Liver (tissue), 9 donors: ENCODE data around the gene PSG6. TPM values are rescaled to one million over a fixed set of nuclear protein-coding genes. Genes with fewer than 3 reads are reported as not detected.
"Not testable (repeated sequence)": the region's sequence is repeated elsewhere in the genome, so short reads cannot be mapped to it uniquely, and the experiment has no call there.

Experiments used
- DNase-seq: peaks from one replicate; pipeline ENCODE4 v3.0.0-alpha.2; 2017; ENCODE audit warnings: low spot score
- H3K27ac ChIP-seq, 2 donors: one replicate each; pipeline ENCODE4 v1.7.0; 2013; ENCODE audit warnings: inconsistent platforms in 2 of 2, low read length in 2 of 2, control low read depth in 1 of 2, low read depth in 1 of 2, mild to moderate bottlenecking in 1 of 2
- H3K27me3 ChIP-seq, 4 donors: one replicate each; pipeline versions ENCODE4 v1.6.1 to v1.7.0; 2013; ENCODE audit warnings: low read length in 3 of 4, inconsistent platforms in 1 of 4, mild to moderate bottlenecking in 1 of 4, moderate library complexity in 1 of 4; ENCODE audit not compliant: control insufficient read depth in 4 of 4, insufficient read depth in 4 of 4
- H3K36me3 ChIP-seq, 4 donors: one replicate each; pipeline versions ENCODE4 v1.6.1 to v1.7.0; 2013; ENCODE audit warnings: low read length in 3 of 4, mild to moderate bottlenecking in 3 of 4, low read depth in 1 of 4, moderate library complexity in 1 of 4; ENCODE audit not compliant: control insufficient read depth in 4 of 4, insufficient read depth in 3 of 4
- H3K4me1 ChIP-seq, 4 donors: one replicate each; pipeline versions ENCODE4 v1.6.1 to v1.7.0; 2013; ENCODE audit warnings: low read length in 3 of 4, mild to moderate bottlenecking in 3 of 4, moderate library complexity in 1 of 4; ENCODE audit not compliant: control insufficient read depth in 4 of 4, insufficient read depth in 4 of 4
- H3K4me3 ChIP-seq, 3 donors: one replicate each; pipeline versions ENCODE4 v1.6.1 to v1.7.0; 2013; ENCODE audit warnings: low read length in 3 of 3, control low read depth in 1 of 3, low read depth in 1 of 3, mild to moderate bottlenecking in 1 of 3
- H3K9ac ChIP-seq, 2 donors: one replicate each; pipeline ENCODE4 v1.7.0; 2013; ENCODE audit warnings: low read length in 2 of 2, mild to moderate bottlenecking in 2 of 2, moderate library complexity in 2 of 2, control low read depth in 1 of 2, low read depth in 1 of 2
- H3K9me3 ChIP-seq, 4 donors: one replicate each; pipeline versions ENCODE4 v1.6.1 to v1.7.0; 2013; ENCODE audit warnings: low read length in 3 of 4; ENCODE audit not compliant: control insufficient read depth in 4 of 4
- CTCF ChIP-seq: fragments of 150-350 bp; IDR thresholded peaks from 2 replicates; pipeline ENCODE4 v1.5.1; 2017; ENCODE audit warnings: improper control_type of control experiment, low read depth, low read length; ENCODE audit not compliant: missing input control
- EGR1 ChIP-seq, 2 donors: IDR thresholded peaks; 2 replicates each; pipeline ENCODE4 v1.6.1; 2016 to 2018; ENCODE audit warnings: antibody characterized with exemption in 2 of 2, low read depth in 2 of 2
- FOXA2 ChIP-seq: IDR thresholded peaks from 2 replicates; pipeline ENCODE4 v1.6.1; 2016; ENCODE audit warnings: antibody characterized with exemption
- HNF4A ChIP-seq, 2 donors: conservative IDR thresholded peaks; 2 replicates each; pipeline ENCODE4 v1.6.1; 2016; ENCODE audit warnings: antibody characterized with exemption in 2 of 2, mild to moderate bottlenecking in 2 of 2
- HNF4G ChIP-seq: IDR thresholded peaks from 2 replicates; pipeline ENCODE4 v1.6.1; 2016; ENCODE audit warnings: antibody characterized with exemption
- JUND ChIP-seq, 2 donors: IDR thresholded peaks; 2 replicates each; pipeline ENCODE4 v1.6.1; 2016; ENCODE audit warnings: antibody characterized with exemption in 2 of 2
- NR2F2 ChIP-seq: IDR thresholded peaks from 2 replicates; pipeline ENCODE4 v1.6.1; 2016; ENCODE audit warnings: antibody characterized with exemption
- SP1 ChIP-seq: IDR thresholded peaks from 2 replicates; pipeline ENCODE4 v1.6.1; 2018; ENCODE audit warnings: antibody characterized with exemption, mild to moderate bottlenecking
- TAF1 ChIP-seq: conservative IDR thresholded peaks from 2 replicates; pipeline ENCODE4 v1.6.1; 2016; ENCODE audit warnings: antibody characterized with exemption, mild to moderate bottlenecking
- YY1 ChIP-seq: IDR thresholded peaks from 2 replicates; pipeline ENCODE4 v1.6.1; 2016; ENCODE audit warnings: antibody characterized with exemption, mild to moderate bottlenecking
- WGBS: extraction: QIAGEN DNeasy Blood & Tissue Kit; methylation state at CpG from one replicate; pipeline ENCODE4 v1.1.7; 2013; 5-methylcytosine and 5-hydroxymethylcytosine counted together
- polyA plus RNA-seq, 2 donors: library from polyadenylated mRNA; stranded (reverse) in 1 of 2; unstranded in 1 of 2; fragments of 200-250 nt in 1 of 2; fragments of >200 nt in 1 of 2; fragmentation: Nextera tagmentation in 1 of 2; extraction: Ambion mirVana in 1 of 2; gene quantifications; one replicate each; pipeline versions ENCODE4 v1.2.1 to v1.2.3, GENCODE V29; 2013 to 2015
- total RNA-seq, 2 donors: library from RNA; depleted of rRNA; stranded (reverse); fragments of >200 nt; gene quantifications; one replicate each; pipeline ENCODE4 v1.2.3, GENCODE V29; 2014
- donor health status: healthy.
- donor health status: healthy.
- donor health status: healthy.
- donor health status: healthy.
- donor health status: healthy.

PSG6 gene
- total and polyA plus RNA-seq, 4 donors: not detected

GRCh38 chr19:42872608-42873007, 45.1 kb downstream of the PSG6 start:
- no peaks in the 10 kb centered on the region for H3K36me3 ChIP-seq
- DNase-seq: no peak
- H3K27ac ChIP-seq: no peak overlapping the region
- TF ChIP-seq SP1 (no peak), FOXA2 (no peak), NR2F2 (no peak), EGR1 (IDR thresholded peaks at IDR 0.05; ENCODE audit: low read depth in 2 of 2) (no peak)
- H3K4me3 ChIP-seq: no peak overlapping the region
- H3K9ac ChIP-seq: no peak overlapping the region
- no peaks in the 10 kb centered on the region for H3K4me1 ChIP-seq
- peaks cover 0 to 3% (median 0%) of the 10 kb centered on the region in 4 donors for H3K27me3 ChIP-seq
- H3K9me3 ChIP-seq: no peaks in the 10 kb centered on the region
- WGBS: 57% methylated on average over 3 of the region's 3 CpGs

- no peak overlapping the region for H3K27ac ChIP-seq
- DNase-seq: no peak
- no peaks in the 10 kb centered on the region for H3K4me1 ChIP-seq
- 67% methylated on average over 5 of the region's 5 CpGs for WGBS
- no peaks in the 10 kb centered on the region for H3K9me3 ChIP-seq
- H3K27me3 ChIP-seq: no peaks in the 10 kb centered on the region
- H3K9ac ChIP-seq: no peak overlapping the region
- TF ChIP-seq TAF1 (no peak), EGR1 (IDR thresholded peaks at IDR 0.05; ENCODE audit: low read depth in 2 of 2) (no peak), JUND (IDR thresholded peaks at IDR 0.05) (no peak), CTCF (peak; percentile 30), YY1 (no peak), HNF4G (no peak), HNF4A (conservative IDR thresholded peaks at IDR 0.05) (no peak)
- no peaks in the 10 kb centered on the region for H3K36me3 ChIP-seq
- H3K4me3 ChIP-seq: no peak overlapping the region
These were observed 60.2 kb downstream of the PSG6 start for GRCh38 chr19:42857544-42857867.

GRCh38 chr19:42856866-42857543, 60.7 kb downstream of the PSG6 start:
- DNase-seq: peak; percentile 40
- H3K4me1 ChIP-seq, H3K9me3 ChIP-seq, H3K27ac ChIP-seq, H3K27me3 ChIP-seq, H3K4me3 ChIP-seq, H3K9ac ChIP-seq, H3K36me3 ChIP-seq: not testable (repeated sequence)
- WGBS: 82% methylated on average over 19 of the region's 19 CpGs

GRCh38 chr19:42854745-42855144, 62.9 kb downstream of the PSG6 start:
- H3K36me3 ChIP-seq, H3K4me3 ChIP-seq, H3K9me3 ChIP-seq, H3K27ac ChIP-seq, H3K27me3 ChIP-seq, DNase-seq, H3K9ac ChIP-seq, H3K4me1 ChIP-seq: not testable (repeated sequence)
- WGBS: 85% methylated on average over 1 of the region's 3 CpGs

GRCh38 chr19:42853231-42853630, 64.5 kb downstream of the PSG6 start:
- H3K4me3 ChIP-seq, H3K27me3 ChIP-seq, H3K9ac ChIP-seq, DNase-seq, H3K9me3 ChIP-seq, H3K4me1 ChIP-seq, H3K27ac ChIP-seq, H3K36me3 ChIP-seq: not testable (repeated sequence)
- 89% methylated on average over 1 of the region's 1 CpG for WGBS

- not testable (repeated sequence) for DNase-seq, H3K27ac ChIP-seq, H3K36me3 ChIP-seq, H3K9ac ChIP-seq, H3K4me1 ChIP-seq, H3K9me3 ChIP-seq, H3K4me3 ChIP-seq, H3K27me3 ChIP-seq
These were observed 64.9 kb downstream of the PSG6 start for GRCh38 chr19:42852821-42853220.
